ENCODE measurements around the gene SLC34A1.
A peak's percentile ranks its signal among the peaks of the same experiment; 100 is the strongest.
"Not testable (repeated sequence)": the region's sequence is repeated elsewhere in the genome, so short reads cannot be mapped to it uniquely, and the experiment has no call there.

Gene SLC34A1, protein sequence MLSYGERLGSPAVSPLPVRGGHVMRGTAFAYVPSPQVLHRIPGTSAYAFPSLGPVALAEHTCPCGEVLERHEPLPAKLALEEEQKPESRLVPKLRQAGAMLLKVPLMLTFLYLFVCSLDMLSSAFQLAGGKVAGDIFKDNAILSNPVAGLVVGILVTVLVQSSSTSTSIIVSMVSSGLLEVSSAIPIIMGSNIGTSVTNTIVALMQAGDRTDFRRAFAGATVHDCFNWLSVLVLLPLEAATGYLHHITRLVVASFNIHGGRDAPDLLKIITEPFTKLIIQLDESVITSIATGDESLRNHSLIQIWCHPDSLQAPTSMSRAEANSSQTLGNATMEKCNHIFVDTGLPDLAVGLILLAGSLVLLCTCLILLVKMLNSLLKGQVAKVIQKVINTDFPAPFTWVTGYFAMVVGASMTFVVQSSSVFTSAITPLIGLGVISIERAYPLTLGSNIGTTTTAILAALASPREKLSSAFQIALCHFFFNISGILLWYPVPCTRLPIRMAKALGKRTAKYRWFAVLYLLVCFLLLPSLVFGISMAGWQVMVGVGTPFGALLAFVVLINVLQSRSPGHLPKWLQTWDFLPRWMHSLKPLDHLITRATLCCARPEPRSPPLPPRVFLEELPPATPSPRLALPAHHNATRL

DNA sequence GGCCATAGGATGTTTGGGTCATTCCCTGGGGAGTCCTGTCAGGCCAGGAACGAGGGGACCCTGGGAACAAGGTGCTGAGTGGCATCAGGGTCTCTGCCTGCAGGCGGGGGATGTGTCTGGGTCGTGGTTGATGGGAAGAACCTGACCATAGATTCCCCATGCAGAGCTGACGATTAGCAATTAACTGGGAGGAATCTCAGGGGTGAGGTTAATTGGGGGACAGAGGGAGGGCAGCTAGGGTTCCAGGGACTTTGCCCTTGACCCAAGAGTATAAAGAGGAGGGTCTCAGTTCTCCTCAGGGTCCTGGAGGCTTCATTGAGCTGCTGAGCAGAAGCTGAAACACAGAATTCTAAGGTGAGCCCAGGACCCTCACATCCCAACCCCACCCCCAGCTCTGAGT, at the start of gene SLC34A1:
SLC34A1 (plus strand) TSS at position 301 of the 400 bp plus-strand sequence. CDS start 1,308 bp downstream, outside the sequence.
- DNase-seq, result no peak

- DNase-seq, result no peak
Measured at GRCh38 chr5:177334781-177335700, 49.2 kb upstream of the SLC34A1 start.

GRCh38 chr5:177335701-177336065, 48.6 kb upstream of the SLC34A1 start:
- no peak for DNase-seq

DNA sequence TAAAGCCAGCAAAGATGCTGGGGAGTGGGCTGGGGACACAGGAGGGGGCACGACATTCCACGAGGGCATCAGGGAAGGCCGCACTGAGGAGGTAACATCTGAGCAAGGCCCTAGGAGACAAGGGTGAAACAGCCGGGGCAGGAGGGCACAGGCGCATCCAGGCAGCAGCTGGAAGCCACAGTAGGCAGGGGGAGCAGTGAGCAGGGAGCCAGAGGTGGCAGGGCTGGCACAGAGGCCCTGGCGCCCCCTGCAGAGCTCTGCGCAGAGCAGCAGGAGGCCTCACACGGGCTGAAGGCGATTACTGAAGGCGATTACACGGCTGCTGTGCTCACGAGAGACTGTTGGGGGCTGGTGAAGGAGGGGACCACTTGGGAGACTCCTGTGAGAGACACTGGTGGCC, 48.1 kb upstream of the SLC34A1 start:
- DNase-seq, result no peak

GRCh38 chr5:177336603-177337494, 47.4 kb upstream of the SLC34A1 start:
- no peak for DNase-seq

GRCh38 chr5:177338251-177339106, 45.8 kb upstream of the SLC34A1 start:
- no peak for DNase-seq

- no peak for DNase-seq
Measured at GRCh38 chr5:177339107-177339638, 45.1 kb upstream of the SLC34A1 start.

GRCh38 chr5:177343000-177343399, 41.2 kb upstream of the SLC34A1 start:
- DNase-seq, result not testable (repeated sequence)

DNA sequence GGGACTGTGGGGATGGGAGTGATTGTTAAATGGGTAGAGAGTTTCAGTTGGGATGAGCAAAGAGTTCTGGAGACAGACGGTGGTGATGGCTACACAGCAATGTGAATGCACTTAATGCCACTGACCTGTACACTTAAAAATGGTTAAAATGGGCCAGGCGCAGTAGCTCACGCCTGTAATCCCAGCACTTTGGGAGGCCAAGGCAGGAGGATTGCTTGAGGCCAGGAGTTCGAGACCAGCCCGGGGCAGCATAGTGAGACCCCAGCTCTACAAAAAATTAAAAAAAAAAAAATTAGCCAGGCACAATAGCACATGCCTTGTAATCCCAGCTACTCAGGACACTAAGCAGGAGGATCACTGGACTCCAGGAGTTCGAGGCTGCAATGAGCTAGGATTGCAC, 40.5 kb upstream of the SLC34A1 start:
- DNase-seq, result no peak

DNA sequence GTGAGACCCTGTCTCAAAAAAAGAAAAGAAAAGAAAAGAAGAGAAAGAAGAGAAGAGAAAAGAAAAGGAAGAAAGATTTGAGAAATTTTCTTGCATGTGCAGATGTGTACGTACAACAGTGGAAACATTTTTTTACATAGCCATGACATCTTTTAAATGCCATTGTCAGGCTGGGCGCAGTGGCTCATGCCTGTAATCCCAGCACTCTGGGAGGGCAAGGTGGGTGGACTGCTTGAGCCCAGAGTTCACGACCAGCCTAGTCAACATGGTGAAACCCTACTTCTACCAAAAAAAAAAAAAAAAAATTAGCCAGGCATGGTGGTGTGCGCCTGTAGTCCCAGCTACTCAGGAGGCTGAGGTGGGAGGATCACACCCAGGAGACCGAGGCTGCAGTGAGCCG, 39.3 kb upstream of the SLC34A1 start:
- no peak for DNase-seq

DNA sequence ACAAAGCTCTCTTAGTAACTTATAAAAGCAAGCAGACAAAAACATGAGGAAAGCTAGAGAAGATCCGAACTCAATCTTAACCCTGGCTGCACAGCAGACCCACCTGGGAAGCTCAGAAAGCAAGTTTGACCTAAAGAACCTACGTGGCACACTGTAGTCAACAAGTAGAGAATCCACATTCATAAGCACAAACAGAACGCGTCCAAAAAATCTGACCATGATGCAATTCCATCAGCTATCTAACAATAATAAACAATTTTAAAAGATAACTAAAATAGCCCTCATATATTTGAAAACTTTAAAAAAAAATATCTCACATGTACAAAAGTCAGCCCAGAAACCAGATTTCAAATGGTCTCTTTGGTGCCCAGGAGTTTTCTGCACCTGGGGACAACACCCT, 37.4 kb upstream of the SLC34A1 start:
- DNase-seq, result no peak

- no peak for DNase-seq
Measured at GRCh38 chr5:177347699-177348098, 36.5 kb upstream of the SLC34A1 start.

DNA sequence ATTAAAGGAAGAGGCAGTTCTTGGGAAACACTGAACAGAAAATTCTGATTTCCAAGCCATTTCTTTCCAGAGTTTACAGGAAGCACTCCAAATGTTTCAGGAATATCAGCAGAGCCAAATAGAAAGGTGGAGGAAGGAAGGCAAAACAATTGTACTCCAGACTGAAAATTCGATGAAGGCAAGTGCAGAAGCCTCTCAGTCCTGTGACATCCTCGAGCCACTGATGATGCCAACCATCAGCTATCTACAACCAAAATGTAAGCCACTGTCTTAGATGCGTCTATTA, 34.9 kb upstream of the SLC34A1 start:
- DNase-seq, result no peak

DNA sequence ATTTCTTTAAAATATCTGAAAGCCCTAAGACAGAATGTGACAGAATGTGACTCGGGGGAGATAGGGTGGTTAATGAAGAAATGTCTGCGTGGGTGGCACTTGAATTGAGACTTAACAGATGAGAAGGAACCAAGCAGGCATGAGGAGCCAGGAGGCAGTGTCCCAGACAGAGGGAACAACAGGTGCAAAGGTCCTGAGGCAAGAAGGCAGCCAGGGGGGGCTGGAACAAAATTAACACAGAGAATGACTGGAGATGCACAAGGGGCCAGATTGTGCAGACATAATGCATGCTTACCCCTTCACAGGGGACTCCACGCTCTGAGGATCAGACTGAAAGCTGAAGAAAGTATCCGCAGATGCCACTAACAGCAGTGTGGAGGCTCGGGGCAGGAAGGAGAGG, 34.5 kb upstream of the SLC34A1 start:
- no peak for DNase-seq

GRCh38 chr5:177350776-177351391, 33.4 kb upstream of the SLC34A1 start:
- DNase-seq, result no peak

DNA sequence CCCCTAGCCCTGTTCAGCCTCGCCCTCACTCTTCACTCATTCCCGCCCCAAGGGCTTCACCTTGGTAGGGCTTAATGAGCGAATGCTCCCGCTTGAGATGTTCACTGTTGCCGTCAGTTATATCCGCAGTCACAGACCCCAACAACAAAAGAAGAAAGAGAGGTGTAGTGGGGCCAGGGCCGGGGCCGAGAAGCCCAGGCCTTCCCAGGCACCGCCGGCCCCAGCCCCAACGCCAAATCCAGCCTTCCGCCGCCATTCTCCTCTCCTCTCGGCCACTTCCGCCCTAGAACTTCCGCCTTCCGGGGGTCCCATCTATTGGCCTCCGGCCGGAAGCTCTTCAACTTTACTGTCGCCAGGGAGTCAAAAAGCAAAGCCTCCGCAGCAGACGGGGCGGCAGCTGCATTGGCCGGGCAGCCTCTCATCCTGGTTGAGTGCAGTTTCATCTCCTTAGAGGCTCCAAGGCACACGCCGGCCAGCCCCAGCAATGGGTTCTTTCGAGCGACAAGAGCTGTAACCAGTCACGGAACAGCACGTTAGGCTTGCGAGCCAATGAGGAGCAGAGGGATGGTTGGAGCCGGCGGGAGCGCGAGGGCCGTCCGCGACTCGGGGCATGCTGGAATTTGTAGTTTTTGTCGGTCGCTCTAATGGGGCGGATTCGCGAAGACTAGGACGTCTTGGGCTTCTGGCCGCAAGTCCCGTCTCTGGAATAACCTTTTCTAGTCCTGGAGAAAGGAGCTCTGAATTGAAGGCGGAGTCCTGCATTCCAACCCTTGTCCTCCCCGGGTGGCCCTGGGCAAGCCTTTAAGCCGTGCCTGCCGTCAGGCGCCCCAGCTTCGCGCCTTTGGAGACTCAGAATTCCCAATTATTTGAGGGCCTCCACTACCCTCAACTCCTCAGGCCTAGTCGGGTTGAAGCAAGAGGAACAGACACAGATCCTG, 32.6 kb upstream of the SLC34A1 start, which contains the start of gene LMAN2:
LMAN2 (minus strand) TSS at position 277 of the 938 bp plus-strand sequence; CDS start at position 256, 21 bp downstream.
- peak; percentile 93 for DNase-seq

DNA sequence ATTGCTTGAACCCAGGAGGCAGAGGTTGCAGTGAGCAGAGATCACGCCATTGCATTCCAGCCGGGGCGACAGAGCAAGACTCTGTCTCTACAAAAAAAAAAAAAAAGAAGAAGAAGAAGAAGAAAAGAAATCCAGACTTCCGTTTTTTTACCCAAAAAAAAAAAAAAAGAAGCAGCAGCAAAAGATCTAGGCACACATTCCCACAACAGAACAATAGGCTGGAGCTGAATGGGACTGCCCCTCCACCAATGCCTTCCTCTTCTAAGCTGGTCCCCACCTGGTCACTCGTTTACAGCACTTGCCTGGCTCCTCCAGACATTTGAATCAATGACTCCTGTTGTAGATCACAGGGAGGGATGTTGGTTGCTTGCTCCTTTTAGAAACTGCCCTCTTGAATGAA, 31.1 kb upstream of the SLC34A1 start:
- no peak for DNase-seq

- DNase-seq, result no peak
Measured at GRCh38 chr5:177354256-177354655, 30.0 kb upstream of the SLC34A1 start.

DNA sequence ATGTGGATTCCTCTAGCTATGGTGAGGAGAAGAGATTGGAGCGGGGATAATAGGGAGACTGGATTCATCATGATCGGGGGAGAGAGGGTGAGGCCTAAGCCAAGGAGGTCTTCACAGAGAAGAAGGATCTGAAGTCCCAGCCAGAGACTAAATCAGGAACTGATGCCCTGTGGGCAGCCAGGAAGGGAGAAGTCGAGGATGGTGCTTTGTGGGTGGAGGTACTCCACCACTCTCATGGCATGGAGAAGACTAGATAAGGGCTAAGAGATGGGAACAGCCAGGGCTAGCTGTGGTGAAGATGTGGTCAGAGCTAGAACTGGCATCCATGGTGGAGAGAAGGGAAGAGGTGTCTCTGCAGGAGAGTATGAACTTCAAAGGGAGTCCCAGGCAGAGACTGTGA, 29.5 kb upstream of the SLC34A1 start:
- no peak for DNase-seq
